Measurements from ENCODE around the gene CCDC14. TPM values are rescaled to one million over a fixed set of nuclear protein-coding genes. Genes with fewer than 3 reads are reported as not detected.
"Not testable (repeated sequence)": the region's sequence is repeated elsewhere in the genome, so short reads cannot be mapped to it uniquely, and the experiment has no call there.

The CCDC14 gene
- total and polyA plus RNA-seq, 7 donors = 3.5 to 7.3 (median 5.6) TPM

GRCh38 chr3:123997543-123997942, 36.5 kb upstream of the CCDC14 start:
- Histone ChIP-seq H3K9me3 (peaks cover 3% of the 10 kb centered on the region), H3K36me3 (ENCODE audit: insufficient read depth in 1 of 2, low read depth in 1 of 2) (no peaks in the 10 kb centered on the region), H3K4me3 (no peak overlapping the region), H3K4me1 (no peaks in the 10 kb centered on the region), H3K27ac (no peak overlapping the region), H3K27me3 (ENCODE audit: insufficient read depth in 3 of 3, low read length in 2 of 3) (peaks cover 0 to 2% (median 0%) of the 10 kb centered on the region in 3 donors)
- intact Hi-C loops (cut with DNase I) = no loop called here
- 84 to 88% (median 85%) methylated on average over 2 of the region's 2 CpGs for WGBS, 3 donors
- TF ChIP-seq CTCF (IDR thresholded peaks at IDR 0.05) = no peak
- no peak for ATAC-seq
- no peak for DNase-seq

DNA sequence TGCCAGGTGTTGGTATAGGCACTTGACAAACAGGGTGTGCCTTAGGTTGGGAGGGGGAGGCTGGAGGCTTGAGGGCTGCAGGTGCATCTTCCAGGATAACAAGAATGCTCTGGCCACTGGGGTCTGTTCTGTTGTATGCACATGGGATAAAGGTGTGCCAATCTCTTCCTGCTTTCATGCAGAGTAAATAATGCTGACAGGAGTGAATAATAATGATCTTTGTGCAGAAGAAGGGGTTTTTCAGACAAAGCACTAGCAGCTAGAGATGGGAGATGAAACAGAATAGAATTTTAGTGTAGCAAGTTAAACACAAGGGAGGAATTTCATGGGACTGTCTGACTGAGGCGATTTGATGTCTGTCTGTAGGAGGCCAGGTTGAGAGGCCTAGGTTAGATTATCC, 32.8 kb upstream of the CCDC14 start:
- Histone ChIP-seq H3K9me3 (peaks cover 3% of the 10 kb centered on the region), H3K4me3 (no peak overlapping the region), H3K4me1 (no peaks in the 10 kb centered on the region), H3K36me3 (ENCODE audit: insufficient read depth in 1 of 2, low read depth in 1 of 2) (no peaks in the 10 kb centered on the region), H3K27me3 (ENCODE audit: insufficient read depth in 3 of 3, low read length in 2 of 3) (peaks cover 0 to 2% (median 0%) of the 10 kb centered on the region in 3 donors), H3K27ac (no peak overlapping the region)
- ATAC-seq (no peak), DNase-seq (no peak)
- no peak for TF ChIP-seq CTCF (IDR thresholded peaks at IDR 0.05)
- intact Hi-C loops (cut with DNase I) = no loop called here
- 71 to 77% (median 73%) methylated on average over 1 of the region's 1 CpG for WGBS, 3 donors

DNA sequence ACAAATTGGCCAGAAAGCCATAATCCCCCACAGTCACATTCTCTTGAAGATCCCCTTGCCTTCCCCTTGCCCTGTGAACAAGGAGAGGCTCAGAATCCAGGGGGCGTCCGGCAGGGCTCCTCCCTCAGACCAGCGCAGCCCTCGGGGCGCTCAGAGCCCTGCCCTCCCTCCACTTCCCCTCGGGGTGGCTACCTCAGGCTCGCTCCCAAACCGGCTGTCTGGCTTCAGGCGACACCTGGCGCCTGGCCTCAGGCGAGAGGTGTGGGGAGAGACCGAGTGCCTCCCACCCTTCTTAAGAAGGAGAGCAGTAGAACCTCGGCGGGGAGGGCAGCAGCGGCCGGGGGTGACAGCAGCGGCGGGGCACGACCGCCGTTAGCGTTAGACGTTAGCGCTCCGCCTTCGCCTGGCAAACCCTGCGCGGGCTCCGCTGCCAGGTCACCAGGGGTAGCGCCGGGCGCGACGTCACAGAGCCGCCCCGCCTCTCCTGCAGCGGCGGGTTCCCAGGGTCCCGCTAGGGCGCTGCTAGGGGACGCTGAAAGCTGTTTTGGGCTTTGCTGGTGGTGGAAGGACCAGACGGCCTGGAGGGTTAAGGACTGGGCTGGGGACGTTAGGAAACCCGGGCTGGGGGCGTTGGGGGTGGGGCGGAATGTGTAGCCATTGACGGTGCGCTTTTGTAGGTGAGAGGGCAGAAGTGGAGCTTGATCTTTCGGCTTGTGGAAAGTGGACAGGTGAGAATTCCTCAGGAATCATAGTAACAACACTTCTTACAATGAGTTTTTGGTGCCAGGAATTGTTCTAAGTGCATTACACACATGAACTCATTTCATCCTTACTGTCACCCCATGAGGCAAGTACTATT, 30.9 kb upstream of the CCDC14 start, which contains the start of gene ROPN1:
ROPN1 (minus strand) TSS at position 395 of the 859 bp plus-strand sequence. CDS start 11,643 bp downstream, outside the sequence.
- H3K27me3 ChIP-seq (ENCODE audit: insufficient read depth in 3 of 3, low read length in 2 of 3); H3K36me3 ChIP-seq (ENCODE audit: insufficient read depth in 1 of 2, low read depth in 1 of 2); H3K27ac ChIP-seq; DNase-seq; H3K4me1 ChIP-seq; intact Hi-C loops (cut with DNase I); H3K9me3 ChIP-seq: not testable (repeated sequence)
- WGBS, 3 donors = 0 to 1% methylated on average over 3 to 5 of the region's 49 CpGs; no CpG with 5 or more reads in 1 of the 3 donors
- peak; percentile 91 to 99 (median 94) for ATAC-seq
- peak within 1 kb of the TSS; percentile 39 for H3K4me3 ChIP-seq

DNA sequence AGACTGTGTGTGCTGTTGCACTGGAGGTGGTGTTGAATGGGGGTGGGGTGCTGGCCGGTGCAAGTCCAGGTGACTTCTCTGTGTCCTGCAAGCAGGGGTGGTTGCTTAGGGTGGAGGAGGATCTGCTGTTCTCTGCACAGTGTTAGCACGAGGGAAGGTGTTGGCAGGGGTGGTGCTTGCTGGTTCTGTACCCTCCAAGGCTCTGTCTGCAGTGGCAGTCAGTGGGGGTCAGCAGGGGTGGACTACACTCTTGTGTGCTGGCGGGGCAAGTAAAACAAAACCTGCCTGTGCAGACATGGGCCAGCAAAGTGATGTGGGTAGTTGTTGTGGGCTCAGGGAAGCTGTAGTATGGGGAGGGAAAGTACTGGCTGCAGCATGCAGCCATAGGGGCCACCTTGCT, 25.4 kb upstream of the CCDC14 start:
- H3K36me3 ChIP-seq (ENCODE audit: insufficient read depth in 1 of 2, low read depth in 1 of 2) = no peaks in the 10 kb centered on the region
- no peak overlapping the region for H3K27ac ChIP-seq
- TF ChIP-seq CTCF (IDR thresholded peaks at IDR 0.05) = no peak
- no peak for DNase-seq
- H3K4me3 ChIP-seq = no peak overlapping the region
- H3K9me3 ChIP-seq = no peaks in the 10 kb centered on the region
- 79 to 85% (median 79%) methylated on average over 3 of the region's 3 CpGs for WGBS, 3 donors
- H3K27me3 ChIP-seq (ENCODE audit: insufficient read depth in 3 of 3, low read length in 2 of 3) = peaks cover 0 to 20% (median 0%) of the 10 kb centered on the region in 3 donors
- ATAC-seq = no peak
- no peaks in the 10 kb centered on the region for H3K4me1 ChIP-seq
- intact Hi-C loops (cut with DNase I) = loop anchor here in 1 of 2 donors (10.0 kb wide), 1 partner anchor 102 kb away; the partner anchor contains the start of gene MYLK

DNA sequence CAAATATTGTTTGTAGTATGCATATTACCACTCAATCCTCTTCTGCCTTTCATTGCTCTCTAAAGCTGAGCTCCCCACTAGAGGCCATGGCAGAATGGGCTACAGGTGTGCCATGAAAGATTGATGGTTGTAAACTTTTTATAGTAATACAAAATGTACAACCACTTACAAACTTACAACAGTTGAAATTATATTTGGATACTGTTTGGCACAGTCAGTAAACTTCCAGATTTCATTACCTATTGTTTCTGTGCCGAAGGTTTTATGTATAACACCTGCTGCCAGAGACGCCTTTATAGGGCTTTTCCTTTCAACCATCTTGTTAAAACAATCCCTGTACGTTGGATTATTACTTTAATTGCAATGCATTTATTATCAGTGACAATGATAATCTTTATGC, 23.9 kb upstream of the CCDC14 start:
- no peak overlapping the region for H3K27ac ChIP-seq
- H3K4me3 ChIP-seq = no peak overlapping the region
- no peaks in the 10 kb centered on the region for H3K4me1 ChIP-seq
- no peaks in the 10 kb centered on the region for H3K9me3 ChIP-seq
- H3K27me3 ChIP-seq (ENCODE audit: insufficient read depth in 3 of 3, low read length in 2 of 3) = peaks cover 0 to 32% (median 0%) of the 10 kb centered on the region in 3 donors
- no peak for ATAC-seq
- no peaks in the 10 kb centered on the region for H3K36me3 ChIP-seq (ENCODE audit: insufficient read depth in 1 of 2, low read depth in 1 of 2)
- 65 to 73% (median 68%) methylated on average over 3 of the region's 3 CpGs for WGBS, 3 donors
- TF ChIP-seq CTCF (IDR thresholded peaks at IDR 0.05) = no peak
- no peak for DNase-seq
- intact Hi-C loops (cut with DNase I) = loop anchor here in 1 of 2 donors (10.0 kb wide), 1 partner anchor 100 kb away; the partner anchor contains the start of gene MYLK
